Measurements from ENCODE around the gene ZMYM4. TPM values are rescaled to one million over a fixed set of nuclear protein-coding genes. Genes with fewer than 3 reads are reported as not detected.
A peak's percentile ranks its signal among the peaks of the same experiment; 100 is the strongest.

Gene ZMYM4
- total RNA-seq, 1 donor from 2014 or later, result 19.8 TPM

DNA sequence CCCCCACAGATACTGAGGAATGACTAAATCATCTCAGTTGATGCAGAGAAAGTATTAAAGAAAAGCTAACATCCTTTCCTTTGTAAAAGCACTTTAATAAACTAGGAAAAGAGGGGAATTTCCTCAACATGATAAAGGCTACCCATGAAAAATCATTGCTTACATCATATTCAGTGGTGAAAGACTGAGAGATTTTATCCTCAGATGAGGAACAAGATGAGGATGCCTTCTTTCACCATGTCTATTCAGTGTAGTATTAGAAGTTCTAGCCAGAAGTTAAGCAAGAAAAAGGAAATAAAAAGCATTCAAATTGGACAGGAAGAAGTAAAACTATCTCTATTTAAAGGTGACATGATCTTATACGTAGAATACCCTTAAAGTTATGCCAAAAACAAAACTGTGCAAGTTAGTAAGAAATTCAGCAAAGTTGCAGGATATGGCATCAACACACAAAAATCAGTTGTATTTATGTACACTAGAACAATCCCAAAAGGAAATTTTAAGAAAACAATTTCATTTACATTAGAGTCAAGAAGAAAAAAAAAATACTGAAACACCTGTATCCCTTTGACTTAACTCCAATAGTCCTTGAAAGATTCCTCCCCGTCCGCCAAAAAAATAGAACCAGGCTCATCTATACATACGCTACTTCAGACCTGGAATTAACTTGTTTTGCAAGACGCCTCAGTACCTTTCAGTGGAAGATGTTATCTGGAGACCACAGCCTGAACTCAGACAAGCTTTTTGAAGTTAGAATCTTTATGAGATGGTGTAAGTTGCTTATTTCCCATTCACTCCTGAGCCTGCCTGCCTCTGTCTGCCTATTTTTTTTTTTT, 17.5 kb downstream of the ZMYM4 start:
- TF ChIP-seq, protein P1, sequence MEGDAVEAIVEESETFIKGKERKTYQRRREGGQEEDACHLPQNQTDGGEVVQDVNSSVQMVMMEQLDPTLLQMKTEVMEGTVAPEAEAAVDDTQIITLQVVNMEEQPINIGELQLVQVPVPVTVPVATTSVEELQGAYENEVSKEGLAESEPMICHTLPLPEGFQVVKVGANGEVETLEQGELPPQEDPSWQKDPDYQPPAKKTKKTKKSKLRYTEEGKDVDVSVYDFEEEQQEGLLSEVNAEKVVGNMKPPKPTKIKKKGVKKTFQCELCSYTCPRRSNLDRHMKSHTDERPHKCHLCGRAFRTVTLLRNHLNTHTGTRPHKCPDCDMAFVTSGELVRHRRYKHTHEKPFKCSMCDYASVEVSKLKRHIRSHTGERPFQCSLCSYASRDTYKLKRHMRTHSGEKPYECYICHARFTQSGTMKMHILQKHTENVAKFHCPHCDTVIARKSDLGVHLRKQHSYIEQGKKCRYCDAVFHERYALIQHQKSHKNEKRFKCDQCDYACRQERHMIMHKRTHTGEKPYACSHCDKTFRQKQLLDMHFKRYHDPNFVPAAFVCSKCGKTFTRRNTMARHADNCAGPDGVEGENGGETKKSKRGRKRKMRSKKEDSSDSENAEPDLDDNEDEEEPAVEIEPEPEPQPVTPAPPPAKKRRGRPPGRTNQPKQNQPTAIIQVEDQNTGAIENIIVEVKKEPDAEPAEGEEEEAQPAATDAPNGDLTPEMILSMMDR (conservative IDR thresholded peaks at IDR 0.05; ENCODE audit: low read depth, low read length), result no peak
- DNase-seq (ENCODE audit: low read depth), result no peak
- H3K4me3 ChIP-seq (ENCODE audit: low read depth, low read length), result no peak overlapping the region

- DNase-seq (ENCODE audit: low read depth), result peak; percentile 52
- H3K4me3 ChIP-seq (ENCODE audit: low read depth, low read length), result no peak overlapping the region
- TF ChIP-seq, protein P1 (conservative IDR thresholded peaks at IDR 0.05; ENCODE audit: low read depth, low read length), result no peak
Observed at GRCh38 chr1:35287807-35288640, 19.5 kb downstream of the ZMYM4 start.

DNA sequence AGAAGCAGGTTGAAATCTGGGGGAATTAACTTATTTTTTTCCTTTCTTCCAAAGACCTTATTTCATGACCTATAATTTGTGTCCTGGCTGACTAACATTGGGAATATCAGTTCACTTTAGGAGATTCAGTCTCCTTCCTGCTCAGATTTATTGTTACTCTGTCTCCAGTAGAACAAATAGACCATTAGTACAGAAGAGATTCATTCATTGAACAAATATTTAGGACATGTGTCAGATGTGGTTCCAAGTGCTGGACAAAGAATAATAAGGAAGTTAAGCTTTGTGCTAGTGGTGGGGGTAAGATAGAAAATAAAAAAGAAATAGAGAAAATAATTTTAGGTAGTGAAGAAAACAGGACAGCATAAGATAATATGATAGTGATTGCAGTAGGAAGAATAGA, 20.3 kb downstream of the ZMYM4 start:
- TF ChIP-seq, protein P1 (conservative IDR thresholded peaks at IDR 0.05; ENCODE audit: low read depth, low read length), result no peak
- H3K4me3 ChIP-seq (ENCODE audit: low read depth, low read length), result no peak overlapping the region
- no peak for DNase-seq (ENCODE audit: low read depth)

DNA sequence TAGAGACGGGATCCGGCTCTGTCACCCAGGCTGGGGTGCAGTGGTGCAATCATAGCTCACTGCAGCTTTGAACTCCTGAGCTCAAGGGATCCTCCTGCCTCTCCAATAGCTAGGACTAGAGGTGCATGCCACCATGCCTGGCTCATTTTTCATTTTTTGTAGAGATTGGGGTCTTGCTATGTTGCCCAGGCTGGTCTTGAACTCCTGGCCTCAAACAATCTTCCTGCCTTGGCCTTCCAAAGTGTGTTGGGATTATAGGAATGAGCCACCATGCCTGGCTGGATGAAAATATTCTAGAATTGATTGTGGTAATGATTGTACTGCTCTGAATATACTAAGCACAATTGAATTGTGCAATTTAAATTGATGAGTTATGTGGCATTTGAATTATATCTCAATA, 21.9 kb downstream of the ZMYM4 start:
- DNase-seq (ENCODE audit: low read depth), result no peak
- H3K4me3 ChIP-seq (ENCODE audit: low read depth, low read length), result no peak overlapping the region
- TF ChIP-seq, protein P1 (conservative IDR thresholded peaks at IDR 0.05; ENCODE audit: low read depth, low read length), result no peak

GRCh38 chr1:35294809-35295208, 26.3 kb downstream of the ZMYM4 start:
- TF ChIP-seq, protein P1 (conservative IDR thresholded peaks at IDR 0.05; ENCODE audit: low read depth, low read length), result no peak
- DNase-seq (ENCODE audit: low read depth), result no peak
- H3K4me3 ChIP-seq (ENCODE audit: low read depth, low read length), result no peak overlapping the region

GRCh38 chr1:35297886-35298285, 29.4 kb downstream of the ZMYM4 start:
- DNase-seq (ENCODE audit: low read depth), result no peak
- H3K4me3 ChIP-seq (ENCODE audit: low read depth, low read length), result no peak overlapping the region
- TF ChIP-seq, protein P1 (conservative IDR thresholded peaks at IDR 0.05; ENCODE audit: low read depth, low read length), result no peak

All from epithelial cell of proximal tubule (primary cell).